SK-N-SH treated with all-trans-retinoic acid at 6 μM for 48 hours (cell line): ENCODE results near the gene PSEN1.

ENCODE experiments used
- GLIS3 ChIP-seq: fragments of 250-450 bp; sonication (Bioruptor Pico); IDR thresholded peaks from 2 replicates; pipeline ENCODE4 v1.5.0; 2020; ENCODE audit warnings: mild to moderate bottlenecking, moderate library complexity
- PPARA ChIP-seq: fragments of 250-450 bp; sonication (Bioruptor Pico); IDR thresholded peaks from 2 replicates; pipeline ENCODE4 v1.5.0; 2020; ENCODE audit warnings: mild to moderate bottlenecking, borderline replicate concordance
- TOX ChIP-seq: fragments of 250-450 bp; sonication (Bioruptor Pico); IDR thresholded peaks from 2 replicates; pipeline ENCODE4 v1.8.0; 2021; ENCODE audit warnings: mild to moderate bottlenecking, moderate library complexity, borderline replicate concordance
- ZNF70 ChIP-seq: fragments of 450-650 bp; formaldehyde crosslinking; IDR thresholded peaks from 2 replicates; pipeline ENCODE4 v1.5.0; 2020; ENCODE audit warnings: mild to moderate bottlenecking, moderate library complexity
- TF ChIP-seq, protein P1 (sequence below): fragments of 250-450 bp; sonication (Bioruptor Pico); IDR thresholded peaks from 2 replicates; pipeline ENCODE4 v1.5.0; 2020; ENCODE audit warnings: mild to moderate bottlenecking, moderate library complexity
- TF ChIP-seq, protein P2 (sequence below): fragments of 250-450 bp; sonication (Bioruptor Pico); IDR thresholded peaks from 2 replicates; pipeline ENCODE4 v1.5.1; 2020; ENCODE audit warnings: low read depth, mild to moderate bottlenecking, moderate library complexity
- TF ChIP-seq, protein P3 (sequence below): fragments of 250-450 bp; sonication (Bioruptor Pico); IDR thresholded peaks from 2 replicates; pipeline ENCODE4 v1.8.0; 2020; ENCODE audit warnings: mild to moderate bottlenecking, moderate library complexity, borderline replicate concordance

DNA sequence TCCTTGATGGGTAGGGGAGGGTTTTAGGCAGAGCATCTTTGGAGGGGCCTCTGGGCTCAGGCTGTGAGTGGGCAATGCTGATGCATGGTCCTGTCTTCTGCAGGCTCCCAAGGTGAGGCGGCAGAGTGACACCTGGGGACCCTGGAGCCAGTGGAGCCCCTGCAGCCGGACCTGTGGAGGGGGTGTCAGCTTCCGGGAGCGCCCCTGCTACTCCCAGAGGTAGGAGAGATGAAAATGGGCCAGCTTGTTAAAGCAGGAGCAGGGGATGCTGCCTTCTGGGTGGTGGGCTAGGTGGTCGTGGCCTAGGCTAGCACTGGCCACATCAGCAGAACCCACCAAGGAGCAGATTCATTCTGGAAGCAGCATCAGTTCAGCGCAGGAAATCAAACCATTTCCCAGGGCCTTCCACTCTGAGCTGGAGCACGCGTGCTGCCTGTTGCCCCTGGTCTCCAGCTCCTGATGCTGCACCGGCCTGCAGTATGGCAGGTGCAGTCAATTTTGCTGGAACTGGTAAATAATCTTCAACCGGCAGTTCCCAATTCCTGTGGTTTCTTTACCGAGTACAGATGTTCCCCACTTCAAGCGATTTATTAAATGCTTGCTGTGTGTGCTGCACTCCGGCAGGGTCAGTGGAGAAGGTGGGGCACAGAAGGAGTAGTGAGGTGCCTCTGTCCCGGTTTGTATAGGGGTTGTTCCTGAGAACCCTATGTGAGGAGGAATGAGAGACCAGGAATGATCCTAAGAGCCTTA is 108.4 kb downstream of the PSEN1 start:
- TF ChIP-seq, protein P1, sequence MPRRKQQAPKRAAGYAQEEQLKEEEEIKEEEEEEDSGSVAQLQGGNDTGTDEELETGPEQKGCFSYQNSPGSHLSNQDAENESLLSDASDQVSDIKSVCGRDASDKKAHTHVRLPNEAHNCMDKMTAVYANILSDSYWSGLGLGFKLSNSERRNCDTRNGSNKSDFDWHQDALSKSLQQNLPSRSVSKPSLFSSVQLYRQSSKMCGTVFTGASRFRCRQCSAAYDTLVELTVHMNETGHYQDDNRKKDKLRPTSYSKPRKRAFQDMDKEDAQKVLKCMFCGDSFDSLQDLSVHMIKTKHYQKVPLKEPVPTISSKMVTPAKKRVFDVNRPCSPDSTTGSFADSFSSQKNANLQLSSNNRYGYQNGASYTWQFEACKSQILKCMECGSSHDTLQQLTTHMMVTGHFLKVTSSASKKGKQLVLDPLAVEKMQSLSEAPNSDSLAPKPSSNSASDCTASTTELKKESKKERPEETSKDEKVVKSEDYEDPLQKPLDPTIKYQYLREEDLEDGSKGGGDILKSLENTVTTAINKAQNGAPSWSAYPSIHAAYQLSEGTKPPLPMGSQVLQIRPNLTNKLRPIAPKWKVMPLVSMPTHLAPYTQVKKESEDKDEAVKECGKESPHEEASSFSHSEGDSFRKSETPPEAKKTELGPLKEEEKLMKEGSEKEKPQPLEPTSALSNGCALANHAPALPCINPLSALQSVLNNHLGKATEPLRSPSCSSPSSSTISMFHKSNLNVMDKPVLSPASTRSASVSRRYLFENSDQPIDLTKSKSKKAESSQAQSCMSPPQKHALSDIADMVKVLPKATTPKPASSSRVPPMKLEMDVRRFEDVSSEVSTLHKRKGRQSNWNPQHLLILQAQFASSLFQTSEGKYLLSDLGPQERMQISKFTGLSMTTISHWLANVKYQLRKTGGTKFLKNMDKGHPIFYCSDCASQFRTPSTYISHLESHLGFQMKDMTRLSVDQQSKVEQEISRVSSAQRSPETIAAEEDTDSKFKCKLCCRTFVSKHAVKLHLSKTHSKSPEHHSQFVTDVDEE = no peak
- no peak for TF ChIP-seq PPARA (CRISPR knock-in tag)
- no peak for TF ChIP-seq GLIS3 (CRISPR knock-in tag)
- TF ChIP-seq, protein P2, sequence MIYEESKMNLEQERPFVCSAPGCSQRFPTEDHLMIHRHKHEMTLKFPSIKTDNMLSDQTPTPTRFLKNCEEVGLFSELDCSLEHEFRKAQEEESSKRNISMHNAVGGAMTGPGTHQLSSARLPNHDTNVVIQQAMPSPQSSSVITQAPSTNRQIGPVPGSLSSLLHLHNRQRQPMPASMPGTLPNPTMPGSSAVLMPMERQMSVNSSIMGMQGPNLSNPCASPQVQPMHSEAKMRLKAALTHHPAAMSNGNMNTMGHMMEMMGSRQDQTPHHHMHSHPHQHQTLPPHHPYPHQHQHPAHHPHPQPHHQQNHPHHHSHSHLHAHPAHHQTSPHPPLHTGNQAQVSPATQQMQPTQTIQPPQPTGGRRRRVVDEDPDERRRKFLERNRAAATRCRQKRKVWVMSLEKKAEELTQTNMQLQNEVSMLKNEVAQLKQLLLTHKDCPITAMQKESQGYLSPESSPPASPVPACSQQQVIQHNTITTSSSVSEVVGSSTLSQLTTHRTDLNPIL (CRISPR knock-in tag) = no peak
- TF ChIP-seq TOX (CRISPR knock-in tag) = no peak
- TF ChIP-seq, protein P3, sequence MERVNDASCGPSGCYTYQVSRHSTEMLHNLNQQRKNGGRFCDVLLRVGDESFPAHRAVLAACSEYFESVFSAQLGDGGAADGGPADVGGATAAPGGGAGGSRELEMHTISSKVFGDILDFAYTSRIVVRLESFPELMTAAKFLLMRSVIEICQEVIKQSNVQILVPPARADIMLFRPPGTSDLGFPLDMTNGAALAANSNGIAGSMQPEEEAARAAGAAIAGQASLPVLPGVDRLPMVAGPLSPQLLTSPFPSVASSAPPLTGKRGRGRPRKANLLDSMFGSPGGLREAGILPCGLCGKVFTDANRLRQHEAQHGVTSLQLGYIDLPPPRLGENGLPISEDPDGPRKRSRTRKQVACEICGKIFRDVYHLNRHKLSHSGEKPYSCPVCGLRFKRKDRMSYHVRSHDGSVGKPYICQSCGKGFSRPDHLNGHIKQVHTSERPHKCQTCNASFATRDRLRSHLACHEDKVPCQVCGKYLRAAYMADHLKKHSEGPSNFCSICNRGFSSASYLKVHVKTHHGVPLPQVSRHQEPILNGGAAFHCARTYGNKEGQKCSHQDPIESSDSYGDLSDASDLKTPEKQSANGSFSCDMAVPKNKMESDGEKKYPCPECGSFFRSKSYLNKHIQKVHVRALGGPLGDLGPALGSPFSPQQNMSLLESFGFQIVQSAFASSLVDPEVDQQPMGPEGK = no peak
- TF ChIP-seq ZNF70 (CRISPR knock-in tag) = no peak
